BLaER1 (cell line): ENCODE data around the gene CDH8.

Source experiments
- H3K27ac ChIP-seq: shearing (Covaris generic); formaldehyde crosslinking; 2 replicates; pipeline ENCODE4 v1.8.1; 2022
- H3K27me3 ChIP-seq: shearing (Covaris generic); formaldehyde crosslinking; 2 replicates; pipeline ENCODE4 v1.8.1; 2022
- H3K36me3 ChIP-seq: shearing (Covaris generic); formaldehyde crosslinking; 2 replicates; pipeline ENCODE4 v1.8.1; 2022
- H3K4me1 ChIP-seq: shearing (Covaris generic); formaldehyde crosslinking; 2 replicates; pipeline ENCODE4 v1.8.1; 2022
- H3K4me2 ChIP-seq: shearing (Covaris generic); formaldehyde crosslinking; 2 replicates; pipeline ENCODE4 v1.8.1; 2022
- H3K4me3 ChIP-seq: shearing (Covaris generic); formaldehyde crosslinking; 2 replicates; pipeline ENCODE4 v1.8.1; 2022
- H3K9ac ChIP-seq: shearing (Covaris generic); formaldehyde crosslinking; 2 replicates; pipeline ENCODE4 v1.8.1; 2022
- H3K9me3 ChIP-seq: shearing (Covaris generic); formaldehyde crosslinking; 2 replicates; pipeline ENCODE4 v1.8.1; 2022
- H4K20me1 ChIP-seq: shearing (Covaris generic); formaldehyde crosslinking; 2 replicates; pipeline ENCODE4 v1.8.1; 2022
- Cebpa-rat ChIP-seq: shearing (Covaris generic); IDR thresholded peaks from 2 replicates; pipeline ENCODE4 v1.8.1; 2022

Gene CDH8

DNA sequence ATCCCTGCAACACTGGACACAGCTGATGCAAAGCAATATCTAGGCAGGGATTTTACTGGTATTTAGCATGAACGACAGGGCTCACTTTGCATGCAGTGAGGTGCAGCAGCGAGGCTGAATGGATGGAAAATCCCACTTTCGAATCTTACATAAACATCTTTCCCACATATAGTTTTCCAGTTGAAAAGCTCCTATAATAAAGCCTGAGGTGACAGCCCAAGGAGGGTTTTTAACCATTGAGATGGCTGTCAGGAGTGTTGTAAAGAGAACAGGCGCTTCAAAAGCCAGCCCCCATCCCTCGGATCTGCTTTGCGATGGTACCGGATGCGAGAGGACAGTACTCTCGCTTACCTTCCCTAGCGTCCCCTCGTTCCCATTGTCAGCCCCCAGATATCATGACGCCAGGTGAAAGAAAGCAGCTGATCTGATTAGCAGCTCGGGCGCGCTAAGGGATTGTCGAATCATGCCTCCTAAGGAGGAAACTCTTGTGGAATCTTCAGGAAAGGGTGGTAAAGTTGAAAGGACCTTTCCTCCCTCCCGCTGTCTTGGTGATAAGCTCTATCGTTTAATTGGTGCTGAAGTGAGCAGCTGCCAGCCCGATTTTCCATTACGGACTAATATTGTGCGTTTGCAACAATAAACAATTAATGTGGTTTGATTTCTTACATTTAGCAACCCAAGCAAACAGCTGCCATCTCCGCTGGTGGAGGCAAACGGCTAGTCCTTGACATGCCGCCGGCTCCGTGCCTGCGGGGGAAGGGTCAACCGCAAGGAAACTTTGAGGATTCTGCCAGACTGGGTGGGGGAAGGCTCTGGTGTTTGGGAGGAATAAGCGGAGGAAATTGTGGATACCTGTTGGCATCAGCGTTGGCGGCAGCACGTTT lies 1.8 kb downstream of the CDH8 start:
- no peaks in the 10 kb centered on the region for H3K36me3 ChIP-seq
- H3K27me3 ChIP-seq = no peaks in the 10 kb centered on the region
- H3K4me2 ChIP-seq = no peak overlapping the region
- H3K4me3 ChIP-seq = no peak overlapping the region
- no peak overlapping the region for H3K9ac ChIP-seq
- peaks cover 23% of the 10 kb centered on the region for H3K9me3 ChIP-seq
- H3K27ac ChIP-seq = no peak overlapping the region
- no peak for TF ChIP-seq Cebpa-rat
- no peaks in the 10 kb centered on the region for H3K4me1 ChIP-seq
- H4K20me1 ChIP-seq = no peaks in the 10 kb centered on the region

DNA sequence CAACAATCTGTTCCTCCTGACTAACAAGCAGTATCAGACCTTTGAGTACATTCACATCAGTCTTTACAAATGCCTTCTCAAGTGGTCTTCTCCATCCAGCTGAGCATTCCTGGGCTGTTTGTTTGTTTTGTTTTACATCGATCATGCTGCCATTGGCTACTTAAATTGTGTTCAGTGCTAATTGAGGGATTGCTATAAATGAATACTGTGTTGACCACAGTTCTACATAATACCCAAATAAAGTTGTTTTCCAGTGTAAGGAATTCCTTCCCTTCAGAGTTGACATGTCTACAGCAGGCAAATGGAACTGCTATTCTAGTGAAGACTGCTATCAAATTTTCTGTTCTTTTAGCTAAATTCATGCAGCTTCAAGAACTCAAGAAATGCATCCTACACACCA lies 3.2 kb downstream of the CDH8 start:
- peaks cover 23% of the 10 kb centered on the region for H3K9me3 ChIP-seq
- H3K27ac ChIP-seq = no peak overlapping the region
- no peaks in the 10 kb centered on the region for H3K4me1 ChIP-seq
- H3K4me3 ChIP-seq = no peak overlapping the region
- no peak overlapping the region for H3K4me2 ChIP-seq
- H4K20me1 ChIP-seq = no peaks in the 10 kb centered on the region
- no peaks in the 10 kb centered on the region for H3K27me3 ChIP-seq
- no peaks in the 10 kb centered on the region for H3K36me3 ChIP-seq
- TF ChIP-seq Cebpa-rat = no peak
- no peak overlapping the region for H3K9ac ChIP-seq

- Histone ChIP-seq H3K27ac (no peak overlapping the region), H3K4me3 (no peak overlapping the region), H3K4me1 (no peaks in the 10 kb centered on the region), H4K20me1 (no peaks in the 10 kb centered on the region), H3K27me3 (no peaks in the 10 kb centered on the region), H3K4me2 (no peak overlapping the region), H3K9ac (no peak overlapping the region), H3K9me3 (peaks cover 5% of the 10 kb centered on the region; the same call in 1 of the 2 replicates), H3K36me3 (no peaks in the 10 kb centered on the region)
- TF ChIP-seq Cebpa-rat = no peak
Measured at GRCh38 chr16:62029947-62030346, 6.3 kb downstream of the CDH8 start.

- Histone ChIP-seq H3K27me3 (no peaks in the 10 kb centered on the region), H3K9me3 (no peaks in the 10 kb centered on the region), H3K27ac (no peak overlapping the region), H3K9ac (no peak overlapping the region), H3K4me2 (no peak overlapping the region), H3K4me1 (no peaks in the 10 kb centered on the region), H3K4me3 (no peak overlapping the region), H4K20me1 (no peaks in the 10 kb centered on the region), H3K36me3 (no peaks in the 10 kb centered on the region)
- no peak for TF ChIP-seq Cebpa-rat
Measured at GRCh38 chr16:62022688-62023087, 13.6 kb downstream of the CDH8 start.

DNA sequence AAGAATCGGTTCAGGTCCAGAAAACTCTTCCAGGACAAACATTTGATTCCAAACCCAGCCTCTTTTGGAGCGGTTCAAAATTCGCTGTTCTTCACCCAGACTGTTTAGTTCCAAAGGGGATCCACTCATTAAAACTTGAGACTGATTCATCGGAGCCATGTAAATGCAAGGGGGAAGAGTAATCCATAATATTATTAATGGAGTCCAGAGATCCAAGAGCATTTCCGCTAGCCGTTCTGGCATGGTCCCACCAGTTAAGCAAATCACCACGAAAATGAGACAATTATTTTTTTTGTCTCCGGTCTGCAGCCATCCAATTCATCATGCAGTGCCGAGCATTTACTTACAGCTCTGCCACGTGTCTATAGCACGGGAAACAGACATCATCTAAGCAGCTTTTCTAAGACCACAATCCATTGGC lies 15.1 kb downstream of the CDH8 start:
- H3K9ac ChIP-seq = no peak overlapping the region
- H3K4me1 ChIP-seq = no peaks in the 10 kb centered on the region
- no peaks in the 10 kb centered on the region for H3K27me3 ChIP-seq
- no peak overlapping the region for H3K27ac ChIP-seq
- H3K4me3 ChIP-seq = no peak overlapping the region
- no peak overlapping the region for H3K4me2 ChIP-seq
- H3K36me3 ChIP-seq = no peaks in the 10 kb centered on the region
- no peaks in the 10 kb centered on the region for H3K9me3 ChIP-seq
- no peak for TF ChIP-seq Cebpa-rat
- H4K20me1 ChIP-seq = no peaks in the 10 kb centered on the region

- no peak overlapping the region for H3K4me3 ChIP-seq
- no peak overlapping the region for H3K4me2 ChIP-seq
- no peak for TF ChIP-seq Cebpa-rat
- no peak overlapping the region for H3K27ac ChIP-seq
- H3K9ac ChIP-seq = no peak overlapping the region
- no peaks in the 10 kb centered on the region for H3K36me3 ChIP-seq
- H3K9me3 ChIP-seq = no peaks in the 10 kb centered on the region
- H4K20me1 ChIP-seq = no peaks in the 10 kb centered on the region
- H3K4me1 ChIP-seq = no peaks in the 10 kb centered on the region
- no peaks in the 10 kb centered on the region for H3K27me3 ChIP-seq
Measured at GRCh38 chr16:62020681-62021080, 15.6 kb downstream of the CDH8 start.

DNA sequence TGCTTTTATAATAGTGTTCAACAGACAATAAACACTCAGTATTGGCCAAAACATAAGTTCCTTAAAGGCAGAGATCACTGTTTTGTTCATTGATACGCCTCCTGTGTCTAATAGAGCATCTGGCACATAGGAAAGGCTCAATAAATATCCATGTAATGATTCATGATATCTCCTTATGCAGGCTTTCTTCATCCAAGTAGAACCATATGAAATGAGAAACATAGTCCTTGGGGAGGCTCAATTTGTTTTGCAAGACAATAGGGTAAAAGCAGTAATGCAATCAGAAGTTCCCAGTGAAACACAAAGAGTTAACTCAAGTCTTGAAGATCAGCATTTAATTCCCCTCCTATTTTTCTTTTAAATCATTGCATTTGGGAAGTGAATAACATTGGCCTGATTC lies 16.4 kb downstream of the CDH8 start:
- no peak overlapping the region for H3K4me2 ChIP-seq
- H3K4me3 ChIP-seq = no peak overlapping the region
- H3K27me3 ChIP-seq = no peaks in the 10 kb centered on the region
- H3K36me3 ChIP-seq = no peaks in the 10 kb centered on the region
- H3K9ac ChIP-seq = no peak overlapping the region
- H3K9me3 ChIP-seq = no peaks in the 10 kb centered on the region
- no peak for TF ChIP-seq Cebpa-rat
- H3K4me1 ChIP-seq = no peaks in the 10 kb centered on the region
- H4K20me1 ChIP-seq = no peaks in the 10 kb centered on the region
- no peak overlapping the region for H3K27ac ChIP-seq

GRCh38 chr16:62018301-62019060 lies 17.8 kb downstream of the CDH8 start:
- no peak overlapping the region for H3K4me3 ChIP-seq
- H4K20me1 ChIP-seq = no peaks in the 10 kb centered on the region
- H3K9me3 ChIP-seq = no peaks in the 10 kb centered on the region
- H3K4me2 ChIP-seq = no peak overlapping the region
- H3K4me1 ChIP-seq = no peaks in the 10 kb centered on the region
- no peak overlapping the region for H3K9ac ChIP-seq
- H3K27me3 ChIP-seq = no peaks in the 10 kb centered on the region
- no peaks in the 10 kb centered on the region for H3K36me3 ChIP-seq
- TF ChIP-seq Cebpa-rat = no peak
- no peak overlapping the region for H3K27ac ChIP-seq

DNA sequence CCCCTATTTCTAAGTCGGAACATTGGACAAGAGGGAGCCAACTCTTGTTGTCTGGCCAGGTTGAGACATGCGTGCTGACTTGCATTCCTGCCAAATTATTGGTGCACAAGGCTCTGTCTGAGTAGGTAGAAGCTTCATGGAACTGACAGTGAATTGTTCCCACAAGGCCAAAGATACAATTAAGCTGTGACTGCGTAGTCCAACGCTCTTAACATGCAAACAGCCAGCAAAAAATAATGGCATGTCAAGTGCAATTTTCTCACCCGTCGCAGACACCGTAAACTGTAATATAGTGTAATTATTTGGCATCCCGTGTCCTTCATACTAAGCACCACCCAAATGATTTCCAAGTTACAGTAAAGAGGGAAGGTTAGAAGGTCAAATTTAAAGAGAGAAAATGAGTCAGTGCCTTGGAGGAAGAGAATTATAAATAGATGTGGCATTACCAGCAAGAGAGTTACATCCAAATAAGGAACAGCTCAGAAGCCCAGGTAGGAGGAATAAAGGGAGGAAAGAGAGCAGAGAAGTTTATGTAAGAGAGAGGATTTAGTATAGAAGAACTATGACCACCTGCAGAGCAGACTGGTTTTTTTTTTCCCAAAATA lies 21.8 kb downstream of the CDH8 start:
- H4K20me1 ChIP-seq = no peaks in the 10 kb centered on the region
- H3K9me3 ChIP-seq = no peaks in the 10 kb centered on the region
- no peak overlapping the region for H3K27ac ChIP-seq
- H3K27me3 ChIP-seq = no peaks in the 10 kb centered on the region
- no peaks in the 10 kb centered on the region for H3K4me1 ChIP-seq
- no peak overlapping the region for H3K4me3 ChIP-seq
- no peaks in the 10 kb centered on the region for H3K36me3 ChIP-seq
- H3K4me2 ChIP-seq = no peak overlapping the region
- H3K9ac ChIP-seq = no peak overlapping the region
- no peak for TF ChIP-seq Cebpa-rat

GRCh38 chr16:62010186-62010585 lies 26.1 kb downstream of the CDH8 start:
- Histone ChIP-seq H3K9me3 (no peaks in the 10 kb centered on the region), H3K4me2 (no peak overlapping the region), H3K36me3 (no peaks in the 10 kb centered on the region), H3K27ac (no peak overlapping the region), H3K27me3 (no peaks in the 10 kb centered on the region), H3K4me1 (no peaks in the 10 kb centered on the region), H3K4me3 (no peak overlapping the region), H3K9ac (no peak overlapping the region), H4K20me1 (no peaks in the 10 kb centered on the region)
- TF ChIP-seq Cebpa-rat = no peak
